BJ (cell line): Measurements from ENCODE around the gene NKD2. TPM values are rescaled to one million over a fixed set of nuclear protein-coding genes. Genes with fewer than 3 reads are reported as not detected.

Experiments
- CTCF ChIA-PET: fragments of 350-600 bp; formaldehyde crosslinking; extraction: SDS; loops from one replicate; lab custom pipeline; 2021; ENCODE audit warnings: antibody characterized with exemption, inconsistent platforms; lab: Yijun Ruan, JAX
- POLR2A ChIA-PET: fragments of 300-600 bp; sonication (Branson Sonifier 250); formaldehyde crosslinking; extraction: SDS; loops from one replicate; lab custom pipeline; 2021; ENCODE audit warnings: antibody characterized with exemption; lab: Charles Lee
- DNase-seq: peaks from one replicate; pipeline ENCODE4 v3.0.0-alpha.2; 2011; ENCODE audit warnings: low read depth
- H3K27me3 ChIP-seq: 2 replicates; pipeline ENCODE4 v1.6.0; 2011; ENCODE audit warnings: low read length; ENCODE audit not compliant: control insufficient read depth, insufficient read depth
- H3K36me3 ChIP-seq: 2 replicates; pipeline ENCODE4 v1.5.1; 2011; ENCODE audit warnings: low read length; ENCODE audit not compliant: control insufficient read depth, insufficient read depth
- H3K4me3 ChIP-seq: 2 replicates; pipeline ENCODE4 v1.5.1; 2011; ENCODE audit warnings: low read depth, mild to moderate bottlenecking, control low read depth, low read length
- polyA plus RNA-seq: library from polyadenylated mRNA; depleted of rRNA; stranded (reverse); fragments of >200 nt; gene quantifications from 2 replicates; pipeline ENCODE4 v1.2.3, GENCODE V29; 2011
- TF ChIP-seq, protein P1 (sequence below): IDR thresholded peaks from 2 replicates; pipeline ENCODE4 v1.5.1; 2011; ENCODE audit warnings: low read depth, mild to moderate bottlenecking, control low read depth, inconsistent platforms, low read length, moderate library complexity; ENCODE audit not compliant: insufficient read depth

The NKD2 gene
- polyA plus RNA-seq, 1 experiment, result not detected

- H3K36me3 ChIP-seq, result no peaks in the 10 kb centered on the region
- POLR2A ChIA-PET, result interaction anchor here (0.6 kb wide), 1 partner anchor 26 kb away, joined by 10 read pairs; no protein-coding TSS in a partner anchor
- no peak for DNase-seq
- H3K27me3 ChIP-seq, result peaks cover 10% of the 10 kb centered on the region
- TF ChIP-seq, protein P1, sequence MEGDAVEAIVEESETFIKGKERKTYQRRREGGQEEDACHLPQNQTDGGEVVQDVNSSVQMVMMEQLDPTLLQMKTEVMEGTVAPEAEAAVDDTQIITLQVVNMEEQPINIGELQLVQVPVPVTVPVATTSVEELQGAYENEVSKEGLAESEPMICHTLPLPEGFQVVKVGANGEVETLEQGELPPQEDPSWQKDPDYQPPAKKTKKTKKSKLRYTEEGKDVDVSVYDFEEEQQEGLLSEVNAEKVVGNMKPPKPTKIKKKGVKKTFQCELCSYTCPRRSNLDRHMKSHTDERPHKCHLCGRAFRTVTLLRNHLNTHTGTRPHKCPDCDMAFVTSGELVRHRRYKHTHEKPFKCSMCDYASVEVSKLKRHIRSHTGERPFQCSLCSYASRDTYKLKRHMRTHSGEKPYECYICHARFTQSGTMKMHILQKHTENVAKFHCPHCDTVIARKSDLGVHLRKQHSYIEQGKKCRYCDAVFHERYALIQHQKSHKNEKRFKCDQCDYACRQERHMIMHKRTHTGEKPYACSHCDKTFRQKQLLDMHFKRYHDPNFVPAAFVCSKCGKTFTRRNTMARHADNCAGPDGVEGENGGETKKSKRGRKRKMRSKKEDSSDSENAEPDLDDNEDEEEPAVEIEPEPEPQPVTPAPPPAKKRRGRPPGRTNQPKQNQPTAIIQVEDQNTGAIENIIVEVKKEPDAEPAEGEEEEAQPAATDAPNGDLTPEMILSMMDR, result no peak
- no peak overlapping the region for H3K4me3 ChIP-seq
- CTCF ChIA-PET, result interaction anchor here (1.2 kb wide), 1 partner anchor 22 kb away, joined by 3 read pairs; no protein-coding TSS in a partner anchor
Observed at GRCh38 chr5:1029282-1029944, 20.8 kb downstream of the NKD2 start.

GRCh38 chr5:1029945-1030625 lies 21.5 kb downstream of the NKD2 start:
- peaks cover 10% of the 10 kb centered on the region for H3K27me3 ChIP-seq
- POLR2A ChIA-PET, result interaction anchor here (0.6 kb wide), 1 partner anchor 27 kb away, joined by 10 read pairs; no protein-coding TSS in a partner anchor
- no peak for DNase-seq
- CTCF ChIA-PET, result no interaction called here
- no peaks in the 10 kb centered on the region for H3K36me3 ChIP-seq
- TF ChIP-seq, protein P1, result no peak
- no peak overlapping the region for H3K4me3 ChIP-seq

- TF ChIP-seq, protein P1, result no peak
- ChIA-PET POLR2A (no interaction called here), CTCF (no interaction called here)
- DNase-seq, result no peak
- H3K4me3 ChIP-seq, result no peak overlapping the region
- peaks cover 10% of the 10 kb centered on the region for H3K27me3 ChIP-seq
- H3K36me3 ChIP-seq, result no peaks in the 10 kb centered on the region
Observed at GRCh38 chr5:1030801-1031271, 22.2 kb downstream of the NKD2 start.

DNA sequence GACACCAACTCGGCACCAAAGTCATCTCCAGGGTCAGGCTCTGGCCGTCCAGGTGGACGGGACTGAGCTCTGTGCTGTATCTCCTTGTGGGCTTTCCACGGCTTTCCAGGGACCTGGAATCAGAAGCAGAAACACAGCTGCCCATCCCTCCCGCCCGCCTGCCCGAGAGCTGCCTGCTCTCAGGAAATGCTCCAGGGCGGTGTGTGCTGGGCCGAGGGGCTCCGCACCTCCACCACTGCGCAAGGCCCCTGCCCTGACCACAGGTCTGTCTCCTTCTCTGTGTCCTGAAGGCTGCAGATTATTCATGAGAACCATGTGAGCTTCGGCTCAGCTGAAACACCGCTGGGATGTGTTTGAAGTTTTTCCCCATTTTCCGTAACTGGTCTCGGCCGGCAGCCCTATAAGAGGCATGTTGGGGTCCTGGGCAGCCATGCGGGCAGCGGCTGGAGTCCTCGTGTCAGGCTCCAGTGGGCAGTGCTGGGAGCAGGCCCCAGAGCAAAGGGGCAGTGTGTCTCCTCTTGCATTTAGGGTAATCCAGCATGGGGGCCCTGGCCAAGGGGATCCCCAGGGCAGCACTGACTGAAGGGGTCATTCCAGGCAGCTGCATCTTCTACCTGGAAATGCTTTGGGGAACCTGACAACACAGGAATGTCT lies 22.8 kb downstream of the NKD2 start:
- POLR2A ChIA-PET, result no interaction called here
- Histone ChIP-seq H3K27me3 (peaks cover 10% of the 10 kb centered on the region), H3K36me3 (no peaks in the 10 kb centered on the region), H3K4me3 (no peak overlapping the region)
- DNase-seq, result no peak
- TF ChIP-seq, protein P1, result no peak
- CTCF ChIA-PET, result no interaction called here

DNA sequence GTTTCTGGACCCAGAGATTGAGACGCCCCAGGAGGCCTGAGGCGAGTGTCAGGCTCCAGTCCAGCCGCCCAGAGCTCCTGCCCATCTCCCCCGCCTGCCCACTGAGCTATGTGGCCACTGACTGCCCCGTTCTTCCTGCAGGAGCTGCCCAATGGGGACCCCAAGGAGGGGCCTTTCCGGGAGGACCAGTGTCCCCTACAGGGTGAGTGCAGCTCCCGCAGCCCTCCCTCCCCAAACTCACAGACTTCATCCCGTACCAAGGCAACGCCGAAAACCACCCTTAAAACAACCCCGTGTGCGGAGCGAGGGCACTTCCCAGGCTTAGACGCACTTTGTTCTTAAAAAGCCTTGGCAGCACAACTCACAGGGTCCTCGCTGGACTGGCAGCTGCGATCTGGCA lies 23.4 kb downstream of the NKD2 start:
- TF ChIP-seq, protein P1, result no peak
- Histone ChIP-seq H3K27me3 (peaks cover 10% of the 10 kb centered on the region), H3K4me3 (no peak overlapping the region), H3K36me3 (no peaks in the 10 kb centered on the region)
- CTCF ChIA-PET, result no interaction called here
- DNase-seq, result no peak
- POLR2A ChIA-PET, result no interaction called here
